ENCODE measurements around the gene WDR46.

The WDR46 gene

GRCh38 chr6:33313709-33314514 is 24.9 kb upstream of the WDR46 start, which contains the start of gene TAPBP:
Gene TAPBP (minus strand): TSS chr6:33314078. CDS start chr6:33314041, 37 bp downstream.
- peak; percentile 84 for DNase-seq

- DNase-seq: peak; percentile 77
Measured at GRCh38 chr6:33313105-33313708, 24.2 kb upstream of the WDR46 start.

GRCh38 chr6:33312361-33313104 is 23.5 kb upstream of the WDR46 start:
- DNase-seq: no peak

- no peak for DNase-seq
Measured at GRCh38 chr6:33306356-33306755, 17.3 kb upstream of the WDR46 start.

GRCh38 chr6:33305052-33305451 is 16.0 kb upstream of the WDR46 start:
- DNase-seq: no peak

- DNase-seq: no peak
Measured at GRCh38 chr6:33304216-33304615, 15.2 kb upstream of the WDR46 start.

DNA sequence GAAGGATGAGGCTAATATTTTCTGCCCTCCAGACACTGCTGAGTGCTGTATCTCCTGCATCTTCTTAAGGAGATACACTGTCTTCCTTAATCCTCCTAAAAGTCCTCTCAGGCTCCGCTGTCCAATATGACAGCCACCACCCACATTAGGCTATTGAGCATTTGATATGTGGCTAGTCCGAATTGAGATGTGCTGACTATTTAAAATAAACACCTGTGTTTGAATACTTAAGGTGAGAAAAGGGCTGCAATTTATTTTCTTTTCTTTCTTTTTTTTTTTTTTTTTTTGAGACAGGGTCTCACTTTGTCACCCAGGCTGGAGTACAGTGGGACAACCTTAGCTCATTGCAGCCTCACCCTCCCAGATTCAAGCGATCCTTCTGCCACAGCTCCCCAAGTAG is 12.8 kb upstream of the WDR46 start:
- DNase-seq: no peak

- peak; percentile 96 for DNase-seq
Measured at GRCh38 chr6:33299237-33299944, 10.4 kb upstream of the WDR46 start.

GRCh38 chr6:33298773-33299236 is 9.8 kb upstream of the WDR46 start, which contains the start of gene RGL2:
Gene RGL2 (minus strand): TSS chr6:33298942. CDS start chr6:33298610, 332 bp downstream.
- DNase-seq: no peak

DNA sequence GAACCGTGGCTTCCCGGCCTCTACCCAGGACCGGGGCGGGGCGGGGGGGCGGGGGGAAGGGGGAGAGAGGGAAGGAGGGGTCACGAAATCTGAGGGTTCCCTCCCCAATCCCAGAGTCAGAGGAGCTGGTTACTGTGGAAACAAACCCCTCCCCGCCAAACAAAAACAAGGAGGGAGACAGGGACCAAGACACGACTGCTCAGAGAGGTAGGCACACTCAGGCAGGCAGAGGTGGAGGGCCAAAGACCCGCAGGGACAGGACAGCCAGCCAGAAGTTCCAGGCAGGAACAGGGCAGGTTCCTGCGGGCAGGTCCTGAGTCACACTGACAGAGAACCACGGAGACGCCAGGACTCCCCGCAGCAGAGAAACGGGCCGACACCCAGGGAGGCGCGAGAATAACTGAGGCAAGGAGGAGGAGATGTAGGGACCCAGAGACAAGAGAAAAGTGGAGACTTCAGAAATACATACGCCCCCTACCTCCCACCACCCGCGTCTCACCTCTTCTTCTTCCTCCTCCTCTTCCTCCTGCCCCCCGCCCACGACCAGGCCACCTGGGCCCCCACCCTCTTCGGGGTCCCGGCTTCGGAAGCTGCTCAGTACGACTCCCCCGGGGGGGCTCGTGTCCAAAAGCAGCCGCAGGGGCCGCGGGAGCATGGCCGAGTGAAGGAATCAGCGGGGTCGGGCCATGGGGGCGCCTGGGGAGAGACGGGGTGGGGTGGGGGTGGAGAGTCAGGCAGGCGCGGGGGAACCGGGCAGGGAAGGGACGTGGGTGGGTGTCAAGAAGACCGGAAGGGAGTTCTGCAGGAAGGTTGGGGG is 9.1 kb upstream of the WDR46 start:
- peak; percentile 49 for DNase-seq

GRCh38 chr6:33297406-33297955 is 8.4 kb upstream of the WDR46 start:
- DNase-seq: peak; percentile 19

DNA sequence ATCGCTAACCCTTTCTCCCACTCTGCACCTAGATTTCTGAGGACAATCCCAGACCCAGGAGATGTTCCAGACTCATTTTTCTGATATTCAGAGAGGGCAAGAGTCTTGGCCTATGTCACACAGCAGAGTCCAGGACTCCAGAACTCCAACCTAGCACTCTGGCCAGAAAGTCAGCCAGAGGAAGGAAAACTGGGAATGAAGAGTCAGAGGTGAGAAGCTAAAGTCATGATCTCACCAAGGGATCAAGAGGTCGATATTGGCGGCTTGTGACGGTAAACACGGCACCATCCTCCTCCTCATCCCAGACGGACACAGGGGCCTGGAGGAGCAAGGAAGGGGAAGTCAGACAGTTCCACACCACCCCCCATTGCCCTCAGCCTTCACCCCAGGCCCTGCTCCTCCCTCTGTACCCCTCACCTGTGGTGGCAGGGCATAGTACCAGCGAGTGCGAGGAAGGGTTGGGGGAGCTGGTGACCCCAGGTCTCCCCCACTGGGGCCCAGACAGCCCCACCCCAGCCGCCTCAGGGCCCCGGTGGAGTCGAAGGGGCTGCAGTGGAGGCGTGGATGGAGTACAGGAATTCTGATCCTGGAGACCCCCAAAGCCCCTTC is 7.9 kb upstream of the WDR46 start:
- no peak for DNase-seq

DNA sequence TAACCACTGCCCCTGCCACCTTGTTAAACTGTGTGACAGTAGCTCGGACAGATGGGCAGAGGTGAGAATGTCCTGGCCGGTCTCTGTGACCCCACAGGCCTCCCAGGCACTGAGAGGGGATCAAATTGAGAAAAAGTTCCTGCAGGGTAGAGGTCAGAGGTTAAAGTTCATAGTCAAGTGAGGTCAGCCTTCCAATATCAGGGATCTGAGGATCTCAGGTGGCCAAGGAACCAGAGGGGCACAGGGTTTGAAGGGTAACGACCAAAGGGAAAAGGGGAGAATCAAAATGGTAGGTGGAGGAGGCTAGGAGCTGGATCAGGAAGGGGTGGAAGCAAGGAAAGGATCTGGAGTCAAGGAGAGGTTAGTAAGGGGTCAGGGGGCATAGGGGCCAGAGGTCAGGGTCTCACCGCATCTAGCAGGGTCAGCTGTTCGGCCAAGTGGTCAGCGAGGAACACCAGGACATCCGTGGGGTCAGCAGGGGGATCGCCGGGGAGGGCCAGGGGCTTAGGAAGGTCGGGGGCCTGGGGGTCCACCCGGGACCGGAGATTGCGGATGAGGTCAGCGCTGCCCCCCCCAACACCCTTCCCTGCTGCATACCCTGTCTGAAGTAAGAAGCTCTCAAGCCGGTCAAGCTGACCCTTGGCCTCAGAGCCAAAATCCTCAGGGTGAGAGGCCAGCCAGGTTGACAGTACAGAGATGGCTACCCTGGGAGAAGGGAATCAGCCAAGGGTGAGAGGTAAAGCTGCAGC is 6.8 kb upstream of the WDR46 start:
- DNase-seq: no peak

GRCh38 chr6:33294086-33294823 is 5.2 kb upstream of the WDR46 start:
- DNase-seq: no peak

DNA sequence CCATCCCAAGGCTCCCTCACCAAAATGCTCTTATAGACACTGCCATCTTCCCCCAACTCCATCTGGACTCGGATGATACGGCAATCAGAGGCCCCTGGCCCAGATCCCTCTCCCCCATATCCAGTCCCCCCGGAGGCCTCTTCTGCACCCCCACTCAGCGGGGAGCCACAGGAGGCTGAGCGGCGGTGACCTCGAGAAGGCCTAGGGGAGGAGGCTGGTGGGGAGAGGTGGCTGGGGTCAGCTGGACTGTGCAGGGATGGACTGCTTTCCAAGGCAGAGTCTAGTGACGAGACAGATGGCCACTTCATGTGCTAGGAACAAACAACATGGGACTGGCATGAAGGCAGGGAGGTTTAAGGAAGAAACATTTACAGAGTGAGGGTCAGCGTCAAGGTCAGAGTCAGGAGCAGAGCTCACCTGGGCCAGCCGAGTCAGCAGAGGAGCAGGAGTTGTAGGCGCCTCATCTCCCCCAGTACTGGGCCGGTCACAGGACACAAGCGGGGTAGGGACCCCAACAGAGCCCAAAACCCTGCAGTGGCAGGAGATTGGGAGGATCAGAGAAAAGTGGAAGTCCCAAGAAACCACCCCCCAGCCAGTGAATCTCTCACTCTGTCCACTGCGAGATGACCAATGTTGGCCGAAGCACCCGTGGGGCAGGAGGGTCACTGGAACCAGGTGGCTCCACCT is 4.1 kb upstream of the WDR46 start:
- no peak for DNase-seq

DNA sequence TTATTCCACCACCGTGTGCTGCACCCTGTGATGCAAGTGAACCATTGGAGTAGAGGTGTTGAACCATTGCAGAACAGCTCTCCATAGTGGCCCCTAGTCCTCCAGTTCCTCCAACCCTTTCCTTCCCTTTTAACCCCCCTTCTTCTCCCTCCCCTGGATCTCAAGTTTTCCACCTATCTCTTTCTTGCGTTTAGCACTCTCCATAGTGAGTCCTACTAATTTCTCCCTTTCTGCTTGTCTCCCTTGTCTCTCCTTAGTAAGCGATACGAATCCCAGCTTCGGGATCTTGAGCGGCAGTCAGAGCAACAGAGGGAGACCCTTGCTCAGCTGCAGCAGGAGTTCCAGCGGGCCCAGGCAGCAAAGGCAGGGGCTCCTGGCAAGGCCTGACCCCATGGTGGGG is 1.4 kb upstream of the WDR46 start:
- DNase-seq: no peak

GRCh38 chr6:33289784-33290315 is 811 bp upstream of the WDR46 start:
- DNase-seq: no peak

GRCh38 chr6:33288141-33288920 is 708 bp downstream of the WDR46 start:
- no peak for DNase-seq

All from retina (tissue), 1 donor.